DOHH2 (cell line): ENCODE results near the gene MAP2K3.

Source experiments
- H3F3A ChIP-seq: fragments of 200-600 bp; sonication (generic), shearing (Covaris generic); 2 replicates; pipeline ENCODE4 v1.6.0; 2016; ENCODE audit warnings: antibody characterized with exemption, mild to moderate bottlenecking; ENCODE audit not compliant: control insufficient read depth, insufficient read depth
- H3K27ac ChIP-seq: fragments of 200-600 bp; sonication (generic); 2 replicates; pipeline ENCODE4 v1.5.1; 2014; ENCODE audit warnings: low read depth, mild to moderate bottlenecking, low read length, moderate library complexity
- H3K27me3 ChIP-seq: fragments of 200-600 bp; sonication (generic); 2 replicates; pipeline ENCODE4 v1.6.1; 2014; ENCODE audit warnings: mild to moderate bottlenecking, low read length, mixed read lengths; ENCODE audit not compliant: control insufficient read depth
- H3K36me3 ChIP-seq: fragments of 200-600 bp; sonication (generic); 2 replicates; pipeline ENCODE4 v1.6.1; 2014; ENCODE audit warnings: mild to moderate bottlenecking, low read length, moderate library complexity, mixed read lengths; ENCODE audit not compliant: control insufficient read depth
- H3K4me1 ChIP-seq: fragments of 200-600 bp; sonication (generic); 2 replicates; pipeline ENCODE4 v1.6.1; 2014; ENCODE audit warnings: mild to moderate bottlenecking, low read length, mixed read lengths; ENCODE audit not compliant: control insufficient read depth
- H3K4me2 ChIP-seq: fragments of 200-600 bp; sonication (generic); 2 replicates; pipeline ENCODE4 v1.6.0; 2014; ENCODE audit warnings: mild to moderate bottlenecking, low read length, moderate library complexity
- H3K4me3 ChIP-seq: fragments of 200-600 bp; sonication (generic); 2 replicates; pipeline ENCODE4 v1.5.1; 2014; ENCODE audit warnings: mild to moderate bottlenecking, low read length, mixed read lengths
- H3K79me2 ChIP-seq: fragments of 200-600 bp; sonication (generic); 2 replicates; pipeline ENCODE4 v1.6.1; 2014; ENCODE audit warnings: mild to moderate bottlenecking, low read length, mixed read lengths; ENCODE audit not compliant: control insufficient read depth
- H3K9me2 ChIP-seq: fragments of 200-600 bp; sonication (generic); replicated peaks from 2 replicates; pipeline ENCODE4 v1.6.1; 2014; ENCODE audit warnings: mild to moderate bottlenecking, low read length, mixed read lengths; ENCODE audit not compliant: control insufficient read depth
- H3K9me3 ChIP-seq: fragments of 200-600 bp; sonication (generic); 2 replicates; pipeline ENCODE4 v1.6.1; 2014; ENCODE audit warnings: antibody characterized with exemption, low read length, mixed read lengths; ENCODE audit not compliant: control insufficient read depth, insufficient read depth
- H4K20me1 ChIP-seq: fragments of 200-600 bp; sonication (generic); 2 replicates; pipeline ENCODE4 v1.6.0; 2014; ENCODE audit warnings: low read depth, mild to moderate bottlenecking, antibody characterized with exemption, low read length, moderate library complexity; ENCODE audit not compliant: control insufficient read depth, insufficient read depth
- CTCF ChIP-seq: fragments of 200-600 bp; sonication (generic); IDR thresholded peaks from one replicate; pipeline ENCODE4 v1.5.1; 2014; ENCODE audit warnings: antibody characterized with exemption, mild to moderate bottlenecking, low read depth, low read length; ENCODE audit not compliant: poor library complexity, severe bottlenecking
- EZH2phosphoT487 ChIP-seq: fragments of 200-600 bp; sonication (generic); IDR thresholded peaks from 2 replicates; pipeline ENCODE4 v1.6.1; 2017; ENCODE audit warnings: borderline replicate concordance, mild to moderate bottlenecking, antibody characterized with exemption, low read length, moderate library complexity, mixed read lengths

MAP2K3 gene

GRCh38 chr17:21293831-21294210, 9.3 kb downstream of the MAP2K3 start:
- no peak overlapping the region for H3K4me2 ChIP-seq
- H3K4me3 ChIP-seq: no peak overlapping the region
- peaks cover 29% of the 10 kb centered on the region for H3K79me2 ChIP-seq
- H3F3A ChIP-seq: peaks cover 2% of the 10 kb centered on the region; the same call in 1 of the 2 replicates
- TF ChIP-seq CTCF: no peak
- no peak for TF ChIP-seq EZH2phosphoT487
- no peaks in the 10 kb centered on the region for H3K9me2 ChIP-seq
- peaks cover 3% of the 10 kb centered on the region; the same call in 1 of the 2 replicates for H3K9me3 ChIP-seq
- no peaks in the 10 kb centered on the region for H4K20me1 ChIP-seq
- no peaks in the 10 kb centered on the region for H3K36me3 ChIP-seq
- no peak overlapping the region for H3K27ac ChIP-seq
- no peaks in the 10 kb centered on the region for H3K27me3 ChIP-seq
- H3K4me1 ChIP-seq: peaks cover 9% of the 10 kb centered on the region

- Histone ChIP-seq H4K20me1 (no peaks in the 10 kb centered on the region), H3F3A (no peaks in the 10 kb centered on the region), H3K4me1 (peaks cover 3% of the 10 kb centered on the region), H3K4me2 (no peak overlapping the region), H3K36me3 (no peaks in the 10 kb centered on the region), H3K79me2 (peaks cover 23% of the 10 kb centered on the region), H3K27me3 (no peaks in the 10 kb centered on the region), H3K27ac (no peak overlapping the region), H3K9me2 (no peaks in the 10 kb centered on the region), H3K9me3 (peaks cover 3% of the 10 kb centered on the region; the same call in 1 of the 2 replicates), H3K4me3 (no peak overlapping the region)
- TF ChIP-seq EZH2phosphoT487 (no peak), CTCF (no peak)
These were observed 10.0 kb downstream of the MAP2K3 start for GRCh38 chr17:21294321-21295035.

GRCh38 chr17:21295036-21295952, 10.8 kb downstream of the MAP2K3 start:
- H3K9me3 ChIP-seq: peaks cover 3% of the 10 kb centered on the region; the same call in 1 of the 2 replicates
- no peak overlapping the region for H3K4me3 ChIP-seq
- H3K9me2 ChIP-seq: no peaks in the 10 kb centered on the region
- no peaks in the 10 kb centered on the region for H4K20me1 ChIP-seq
- H3K36me3 ChIP-seq: peaks cover 5% of the 10 kb centered on the region; the same call in 1 of the 2 replicates
- H3K4me2 ChIP-seq: no peak overlapping the region
- H3K27me3 ChIP-seq: no peaks in the 10 kb centered on the region
- H3K79me2 ChIP-seq: peaks cover 15% of the 10 kb centered on the region
- H3K4me1 ChIP-seq: no peaks in the 10 kb centered on the region
- TF ChIP-seq EZH2phosphoT487 (no peak), CTCF (no peak)
- H3K27ac ChIP-seq: no peak overlapping the region
- H3F3A ChIP-seq: no peaks in the 10 kb centered on the region
